IgD-negative memory B cell (primary cell): ENCODE measurements around the gene ANKHD1. TPM values are rescaled to one million over a fixed set of nuclear protein-coding genes. Genes with fewer than 3 reads are reported as not detected.
A peak's percentile ranks its signal among the peaks of the same experiment; 100 is the strongest.
"Not testable (repeated sequence)": the region's sequence is repeated elsewhere in the genome, so short reads cannot be mapped to it uniquely, and the experiment has no call there.

ENCODE experiments used
- H3K27ac Mint-ChIP-seq, 3 donors: one replicate each; pipeline ENCODE4 v1.8.0; 2020 to 2022; ENCODE audit warnings: mild to moderate bottlenecking in 3 of 3, mixed read lengths in 3 of 3, moderate library complexity in 1 of 3
- H3K27me3 Mint-ChIP-seq: one replicate; pipeline ENCODE4 v1.8.0; 2021; ENCODE audit warnings: mixed read lengths
- H3K36me3 Mint-ChIP-seq: one replicate; pipeline ENCODE4 v1.8.0; 2020; ENCODE audit warnings: mild to moderate bottlenecking, mixed read lengths
- H3K4me1 Mint-ChIP-seq, 3 donors: one replicate each; pipeline ENCODE4 v1.8.0; 2020 to 2022; ENCODE audit warnings: mixed read lengths in 3 of 3, mild to moderate bottlenecking in 1 of 3
- H3K4me3 Mint-ChIP-seq, 4 donors: one replicate each; pipeline ENCODE4 v1.8.0; 2020 to 2022; ENCODE audit warnings: mild to moderate bottlenecking in 4 of 4, mixed read lengths in 4 of 4, moderate library complexity in 3 of 4
- H3K9me3 Mint-ChIP-seq, 3 donors: one replicate each; pipeline ENCODE4 v1.8.0; 2020 to 2021; ENCODE audit warnings: mixed read lengths in 3 of 3, mild to moderate bottlenecking in 1 of 3
- polyA plus RNA-seq: library from polyadenylated mRNA; unstranded; fragments of 300-500 nt; fragmentation: Illumina TruSeq; gene quantifications from one replicate; pipeline ENCODE4 v1.2.3, GENCODE V29; 2021

The ANKHD1 gene
- polyA plus RNA-seq, 1 donor from 2014 or later, result 69.7 TPM

DNA sequence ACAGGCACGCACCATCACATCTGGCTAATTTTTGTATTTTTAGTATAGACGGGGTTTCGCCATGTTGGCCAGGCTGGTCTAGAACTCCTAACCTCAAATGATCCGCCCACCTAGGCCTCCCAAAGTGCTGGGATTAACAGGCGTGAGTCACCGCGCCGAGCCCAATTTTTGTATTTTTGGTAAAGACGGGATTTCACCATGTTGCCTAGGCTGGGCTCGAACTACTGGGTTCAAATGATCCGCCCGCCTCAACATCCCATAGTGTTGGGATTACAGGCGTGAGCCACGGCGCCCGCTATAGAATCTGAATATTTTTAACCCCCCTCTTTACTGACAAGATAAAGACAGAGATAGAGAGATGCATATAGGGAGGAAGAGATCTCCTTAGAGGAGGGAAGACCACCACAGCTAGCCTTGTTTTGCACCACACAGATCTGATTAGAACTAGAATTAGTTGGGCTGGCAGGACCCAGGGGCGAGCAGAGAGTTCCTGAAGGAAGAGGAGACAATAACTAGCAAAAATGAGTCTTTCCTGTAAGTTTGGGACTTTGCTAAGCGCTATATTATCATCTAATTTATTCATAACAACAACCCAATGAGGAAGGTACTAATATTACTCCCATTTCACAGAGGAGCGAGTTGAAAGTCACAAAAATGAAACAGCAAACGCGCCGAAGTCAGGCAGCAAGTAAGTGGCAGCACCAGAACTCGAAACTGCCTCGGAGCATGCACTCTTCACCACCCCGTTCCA lies 1.5 kb upstream of the ANKHD1 start:
- peak overlapping the region in 1 of 4 donors; percentile 95 for H3K4me3 Mint-ChIP-seq
- peak overlapping the region in 2 of 3 donors; percentile 66 to 86 for H3K27ac Mint-ChIP-seq
- no peaks in the 10 kb centered on the region for H3K36me3 Mint-ChIP-seq
- H3K9me3 Mint-ChIP-seq, result no peaks in the 10 kb centered on the region
- no peaks in the 10 kb centered on the region for H3K27me3 Mint-ChIP-seq
- peaks cover 9 to 25% (median 19%) of the 10 kb centered on the region in 3 donors for H3K4me1 Mint-ChIP-seq

DNA sequence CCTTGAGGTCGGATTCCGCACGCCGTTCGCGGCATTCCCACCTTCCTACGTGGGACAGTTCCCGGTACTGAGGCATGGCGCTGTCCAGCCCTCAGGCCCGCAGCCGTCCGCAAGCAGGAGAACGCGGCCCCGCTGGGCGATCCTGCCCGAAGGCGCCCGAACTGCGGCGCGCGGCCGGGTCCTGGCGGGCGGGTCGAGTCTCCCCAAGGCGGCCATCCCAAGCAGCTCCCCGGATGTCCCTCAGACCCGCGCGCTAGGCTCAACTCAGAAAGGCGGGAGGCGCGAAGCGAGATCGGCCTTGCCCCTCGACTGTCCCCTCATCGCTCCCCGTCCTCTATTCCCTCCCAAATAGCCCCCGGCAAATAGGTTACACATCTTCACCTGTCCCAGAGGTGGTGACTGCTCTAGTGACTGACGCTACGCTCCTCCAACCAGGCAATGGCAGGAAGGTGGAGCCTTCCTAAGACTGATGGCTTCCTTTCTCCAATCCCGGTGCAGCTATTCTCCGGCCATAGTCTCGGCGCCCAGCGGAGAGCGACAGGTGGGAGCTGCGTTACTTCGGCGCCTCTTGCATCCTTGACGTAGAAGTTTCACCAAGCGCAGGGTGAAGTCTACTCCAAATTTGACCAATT lies 787 bp upstream of the ANKHD1 start:
- Mint-ChIP-seq H3K27ac (peak overlapping the region in 1 of 3 donors; percentile 86), H3K36me3 (no peaks in the 10 kb centered on the region)

GRCh38 chr5:140402258-140403074 lies 833 bp downstream of the ANKHD1 start:
- peaks cover 10 to 27% (median 24%) of the 10 kb centered on the region in 3 donors for H3K4me1 Mint-ChIP-seq
- H3K9me3 Mint-ChIP-seq, result no peaks in the 10 kb centered on the region
- no peaks in the 10 kb centered on the region for H3K36me3 Mint-ChIP-seq
- no peaks in the 10 kb centered on the region for H3K27me3 Mint-ChIP-seq
- H3K4me3 Mint-ChIP-seq, result no peak overlapping the region
- H3K27ac Mint-ChIP-seq, result no peak overlapping the region

More for the DNA sequence above, 787 bp upstream of the ANKHD1 start:
- H3K4me1 Mint-ChIP-seq, result peaks cover 10 to 27% (median 21%) of the 10 kb centered on the region in 3 donors
- H3K27me3 Mint-ChIP-seq, result no peaks in the 10 kb centered on the region
- H3K9me3 Mint-ChIP-seq, result no peaks in the 10 kb centered on the region
- peak overlapping the region in 1 of 4 donors; percentile 95 for H3K4me3 Mint-ChIP-seq

DNA sequence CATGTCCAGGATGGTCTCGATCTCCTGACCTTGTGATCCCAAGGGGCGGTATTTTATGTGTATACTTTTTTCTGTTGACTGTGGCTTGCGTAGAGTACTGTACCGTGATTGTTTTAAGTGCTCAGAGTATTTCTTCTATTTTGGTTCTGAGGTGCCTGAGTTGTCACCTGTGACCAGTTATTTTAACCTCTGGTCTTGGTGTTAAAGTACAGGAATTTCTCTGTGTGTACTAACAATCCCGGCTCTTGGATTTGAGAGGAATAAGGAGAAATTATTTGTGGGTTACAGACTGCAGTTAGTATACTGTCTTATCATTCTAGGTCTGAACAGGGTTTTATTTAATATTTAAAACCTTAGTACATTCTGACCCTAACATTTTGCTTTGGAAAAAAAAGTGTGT lies 2.0 kb downstream of the ANKHD1 start:
- Mint-ChIP-seq H3K4me3 (no peak overlapping the region), H3K9me3 (no peaks in the 10 kb centered on the region), H3K27ac (peak overlapping the region; percentile 10 to 46 (median 12)), H3K36me3 (no peaks in the 10 kb centered on the region), H3K27me3 (no peaks in the 10 kb centered on the region), H3K4me1 (peaks cover 11 to 31% (median 26%) of the 10 kb centered on the region in 3 donors)

GRCh38 chr5:140408750-140409241 lies 7.2 kb downstream of the ANKHD1 start:
- Mint-ChIP-seq H3K4me1 (peaks cover 28 to 32% (median 30%) of the 10 kb centered on the region in 3 donors), H3K36me3 (no peaks in the 10 kb centered on the region), H3K27ac (peak overlapping the region in 1 of 3 donors; percentile 58), H3K4me3 (peak overlapping the region in 3 of 4 donors; percentile 22 to 53 (median 28)), H3K9me3 (no peaks in the 10 kb centered on the region), H3K27me3 (no peaks in the 10 kb centered on the region)

DNA sequence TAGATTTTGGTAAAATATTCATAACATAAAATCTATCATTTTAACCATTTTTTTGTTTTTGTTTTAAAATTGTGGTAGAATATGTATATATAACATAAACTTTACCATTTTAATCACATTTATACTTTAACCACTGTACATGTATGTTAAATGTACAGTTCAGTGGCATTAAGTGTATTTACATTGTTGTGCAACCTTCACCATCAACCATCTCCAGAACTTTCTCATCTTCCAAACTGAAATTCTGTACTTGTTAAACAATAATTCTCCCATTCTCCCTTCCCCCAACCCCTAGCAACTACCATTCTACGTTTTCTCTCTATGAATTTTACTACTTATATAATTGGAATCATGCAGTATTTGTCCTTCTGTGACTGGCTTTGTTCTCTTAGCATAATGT lies 11.6 kb downstream of the ANKHD1 start:
- Mint-ChIP-seq H3K27ac (peak overlapping the region in 2 of 3 donors; percentile 3 to 78), H3K4me1 (peaks cover 16 to 25% (median 24%) of the 10 kb centered on the region in 3 donors), H3K4me3 (peak overlapping the region in 1 of 4 donors; percentile 2), H3K27me3 (no peaks in the 10 kb centered on the region), H3K36me3 (peaks cover 3% of the 10 kb centered on the region), H3K9me3 (no peaks in the 10 kb centered on the region)

GRCh38 chr5:140417235-140417634 lies 15.6 kb downstream of the ANKHD1 start:
- no peak overlapping the region for H3K4me3 Mint-ChIP-seq
- peaks cover 22 to 44% (median 35%) of the 10 kb centered on the region in 3 donors for H3K4me1 Mint-ChIP-seq
- H3K9me3 Mint-ChIP-seq, result no peaks in the 10 kb centered on the region
- no peaks in the 10 kb centered on the region for H3K27me3 Mint-ChIP-seq
- H3K27ac Mint-ChIP-seq, result no peak overlapping the region
- H3K36me3 Mint-ChIP-seq, result peaks cover 3% of the 10 kb centered on the region

- Mint-ChIP-seq H3K9me3 (no peaks in the 10 kb centered on the region), H3K4me3 (peak overlapping the region in 1 of 4 donors; percentile 54), H3K27ac (no peak overlapping the region), H3K36me3 (peaks cover 5% of the 10 kb centered on the region), H3K27me3 (no peaks in the 10 kb centered on the region), H3K4me1 (peaks cover 22 to 41% (median 34%) of the 10 kb centered on the region in 3 donors)
These were observed 17.4 kb downstream of the ANKHD1 start for GRCh38 chr5:140418862-140419520.

DNA sequence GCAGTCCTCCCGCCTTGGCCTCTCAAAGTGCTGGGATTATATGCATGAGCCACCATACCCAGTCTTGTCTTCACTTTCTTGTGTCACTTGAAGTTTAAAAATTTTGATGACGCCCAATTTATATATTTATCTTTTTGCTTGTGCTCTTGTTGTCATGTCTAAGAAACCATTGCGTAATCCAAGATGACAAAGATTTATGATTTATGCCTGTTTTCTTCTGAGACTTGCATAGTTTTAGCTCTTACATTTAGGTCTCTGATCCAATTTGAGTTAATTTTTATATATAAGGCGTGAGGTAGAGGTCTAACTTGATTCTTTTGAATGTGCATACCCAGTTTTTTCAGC lies 18.6 kb downstream of the ANKHD1 start:
- Mint-ChIP-seq H3K27me3 (no peaks in the 10 kb centered on the region), H3K4me3 (no peak overlapping the region), H3K4me1 (peaks cover 22 to 45% (median 34%) of the 10 kb centered on the region in 3 donors), H3K27ac (peak overlapping the region in 1 of 3 donors; percentile 54), H3K36me3 (peaks cover 6% of the 10 kb centered on the region), H3K9me3 (no peaks in the 10 kb centered on the region)

- peaks cover 6% of the 10 kb centered on the region for H3K36me3 Mint-ChIP-seq
- peaks cover 23 to 45% (median 37%) of the 10 kb centered on the region in 3 donors for H3K4me1 Mint-ChIP-seq
- H3K4me3 Mint-ChIP-seq, result no peak overlapping the region
- H3K27me3 Mint-ChIP-seq, result no peaks in the 10 kb centered on the region
- no peaks in the 10 kb centered on the region for H3K9me3 Mint-ChIP-seq
- H3K27ac Mint-ChIP-seq, result no peak overlapping the region
These were observed 19.2 kb downstream of the ANKHD1 start for GRCh38 chr5:140420665-140421361.

DNA sequence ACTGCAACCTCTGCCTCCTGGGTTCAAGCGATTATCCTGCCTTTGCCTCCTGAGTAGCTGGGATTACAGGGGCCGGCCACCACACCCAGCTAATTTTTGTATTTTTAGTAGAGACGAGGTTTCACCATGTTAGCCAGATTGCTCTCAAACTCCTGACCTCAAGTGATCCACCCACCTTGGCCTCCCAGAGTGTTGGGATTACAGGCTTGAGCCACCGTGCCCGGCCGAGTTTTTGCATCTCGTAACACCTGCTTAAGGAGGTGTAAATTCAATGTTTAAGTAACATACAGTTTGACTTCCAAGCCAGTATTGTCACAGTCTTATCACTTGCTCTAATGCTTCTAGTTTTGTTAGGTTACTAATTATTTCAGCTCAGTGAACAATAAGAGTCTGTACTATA lies 19.7 kb downstream of the ANKHD1 start:
- H3K27me3 Mint-ChIP-seq, H3K9me3 Mint-ChIP-seq, H3K4me3 Mint-ChIP-seq, H3K36me3 Mint-ChIP-seq, H3K27ac Mint-ChIP-seq: not testable (repeated sequence)
- peaks cover 24 to 45% (median 34%) of the 10 kb centered on the region in 3 donors for H3K4me1 Mint-ChIP-seq

DNA sequence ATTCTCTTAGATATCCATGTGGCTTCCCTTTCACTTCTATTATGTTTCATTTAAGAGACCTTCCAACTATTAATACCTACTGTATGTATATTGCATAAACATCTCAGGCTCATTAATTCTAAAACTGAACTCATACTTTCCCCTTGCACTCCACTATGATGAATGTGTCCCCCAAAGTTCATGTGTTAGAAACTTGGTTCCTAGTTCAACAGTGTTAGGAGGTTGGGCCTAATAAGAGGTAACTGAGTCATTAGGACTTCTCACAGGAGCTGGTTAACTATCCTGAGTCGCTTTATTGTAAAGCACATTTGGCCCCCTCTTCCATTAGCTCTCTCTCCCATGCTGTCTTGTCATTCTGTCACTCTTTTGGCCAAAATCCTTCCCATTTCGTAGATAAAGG lies 22.0 kb downstream of the ANKHD1 start:
- H3K4me3 Mint-ChIP-seq, result no peak overlapping the region
- peaks cover 21 to 41% (median 32%) of the 10 kb centered on the region in 3 donors for H3K4me1 Mint-ChIP-seq
- H3K9me3 Mint-ChIP-seq, result no peaks in the 10 kb centered on the region
- peaks cover 6% of the 10 kb centered on the region for H3K36me3 Mint-ChIP-seq
- H3K27ac Mint-ChIP-seq, result no peak overlapping the region
- no peaks in the 10 kb centered on the region for H3K27me3 Mint-ChIP-seq

GRCh38 chr5:140424135-140424534 lies 22.5 kb downstream of the ANKHD1 start:
- Mint-ChIP-seq H3K4me3 (no peak overlapping the region), H3K4me1 (peaks cover 19 to 36% (median 29%) of the 10 kb centered on the region in 3 donors), H3K27me3 (no peaks in the 10 kb centered on the region), H3K27ac (no peak overlapping the region), H3K36me3 (peaks cover 6% of the 10 kb centered on the region), H3K9me3 (no peaks in the 10 kb centered on the region)

DNA sequence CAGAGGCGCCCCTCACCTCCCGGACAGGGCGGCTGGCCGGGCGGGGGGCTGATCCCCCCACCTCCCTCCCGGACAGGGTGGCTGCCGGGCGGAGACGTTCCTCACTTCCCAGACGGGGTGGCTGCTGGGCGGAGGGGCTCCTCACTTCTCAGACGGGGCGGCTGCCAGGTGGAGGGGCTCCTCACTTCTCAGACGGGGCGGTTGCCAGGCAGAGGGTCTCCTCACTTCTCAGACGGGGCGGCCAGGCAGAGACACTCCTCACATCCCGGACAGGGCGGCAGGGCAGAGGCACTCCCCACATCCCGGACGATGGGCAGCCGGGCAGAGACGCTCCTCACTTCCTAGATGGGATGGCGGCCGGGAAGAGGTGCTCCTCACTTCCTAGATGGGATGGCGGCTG lies 26.1 kb downstream of the ANKHD1 start:
- H3K9me3 Mint-ChIP-seq, H3K27ac Mint-ChIP-seq, H3K36me3 Mint-ChIP-seq, H3K4me3 Mint-ChIP-seq, H3K27me3 Mint-ChIP-seq: not testable (repeated sequence)
- peaks cover 9 to 37% (median 26%) of the 10 kb centered on the region in 3 donors for H3K4me1 Mint-ChIP-seq
